Caco-2 (cell line): ENCODE results near the gene KLF7. TPM values are rescaled to one million over a fixed set of nuclear protein-coding genes. Genes with fewer than 3 reads are reported as not detected.

ENCODE experiments used
- BruUV-seq: library from RNA; stranded (reverse); fragments of 400-500 nt; replicated peaks from 2 replicates; lab custom pipeline; 2021; lab: Mats Ljungman, UMichigan
- CTCF ChIA-PET: fragments of 300-600 bp; sonication (Branson Sonifier 250); formaldehyde crosslinking; loops from one replicate; lab custom pipeline; 2022; ENCODE audit warnings: antibody characterized with exemption; lab: Charles Lee
- POLR2A ChIA-PET: fragments of 300-600 bp; sonication (Branson Sonifier 250); formaldehyde crosslinking; loops from one replicate; lab custom pipeline; 2022; ENCODE audit warnings: antibody characterized with exemption; lab: Charles Lee
- DNase-seq, 2 experiments: peaks; one replicate each; pipeline versions ENCODE4 v3.0.0 to v3.0.0-alpha.2; 2020 to 2022
- H3K27me3 ChIP-seq: replicated peaks from 2 replicates; pipeline ENCODE4 v1.6.0; 2011; ENCODE audit warnings: low read length; ENCODE audit not compliant: control insufficient read depth, insufficient read depth
- H3K36me3 ChIP-seq: 2 replicates; pipeline ENCODE4 v1.5.1; 2011; ENCODE audit warnings: low read length; ENCODE audit not compliant: control insufficient read depth, insufficient read depth
- H3K4me1 ChIP-seq: fragments of 250-450 bp; sonication (Bioruptor Pico); 2 replicates; pipeline ENCODE4 v1.5.1; 2020; ENCODE audit warnings: mild to moderate bottlenecking
- H3K4me3 ChIP-seq: 2 replicates; pipeline ENCODE4 v1.5.1; 2011; ENCODE audit warnings: low read depth, mild to moderate bottlenecking, control low read depth, low read length
- H3K9me3 ChIP-seq: fragments of 250-450 bp; sonication (Bioruptor Pico); 2 replicates; pipeline ENCODE4 v1.5.1; 2020; ENCODE audit warnings: mild to moderate bottlenecking, moderate library complexity
- H3K27ac Mint-ChIP-seq: one replicate; pipeline ENCODE4 v1.8.0; 2022; ENCODE audit warnings: mixed read lengths; ENCODE audit not compliant: unreplicated experiment
- H3K27me3 Mint-ChIP-seq: one replicate; pipeline ENCODE4 v1.8.0; 2022; ENCODE audit warnings: mixed read lengths; ENCODE audit not compliant: insufficient read depth, unreplicated experiment
- H3K36me3 Mint-ChIP-seq: one replicate; pipeline ENCODE4 v1.8.0; 2022; ENCODE audit warnings: mild to moderate bottlenecking, mixed read lengths; ENCODE audit not compliant: insufficient read depth, unreplicated experiment
- H3K4me1 Mint-ChIP-seq: one replicate; pipeline ENCODE4 v1.8.0; 2022; ENCODE audit warnings: low read depth, mixed read lengths; ENCODE audit not compliant: unreplicated experiment
- H3K4me3 Mint-ChIP-seq: one replicate; pipeline ENCODE4 v1.8.0; 2022; ENCODE audit warnings: mild to moderate bottlenecking, moderate library complexity, mixed read lengths; ENCODE audit not compliant: unreplicated experiment
- H3K9me3 Mint-ChIP-seq: one replicate; pipeline ENCODE4 v1.8.0; 2022; ENCODE audit warnings: mixed read lengths; ENCODE audit not compliant: unreplicated experiment
- intact Hi-C: fragments of 100-400 bp; cut with micrococcal nuclease; formaldehyde crosslinking; loops from one replicate; pipeline ENCODE4 v1.10.0; 2022; ENCODE audit not compliant: unreplicated experiment
- total RNA-seq: library from RNA; stranded (reverse); gene quantifications from 2 replicates; pipeline ENCODE4 v1.2.3, GENCODE V29; 2022
- TF ChIP-seq, protein P1 (sequence below), 2 experiments: fragments of 200-600 bp in 1 of 2; IDR thresholded peaks; 1 replicate in 1 of 2; 2 replicates in 1 of 2; pipeline versions ENCODE4 v1.5.1 to v1.8.0; 2011 to 2022; ENCODE audit warnings: antibody characterized with exemption in 1 of 2, control low read depth in 1 of 2, inconsistent platforms in 1 of 2, low read depth in 1 of 2, low read length in 1 of 2, mild to moderate bottlenecking in 1 of 2, moderate library complexity in 1 of 2; ENCODE audit not compliant: insufficient read depth in 1 of 2, severe bottlenecking in 1 of 2, unreplicated experiment in 1 of 2

The KLF7 gene
- total RNA-seq, 1 experiment from 2014 or later = 0.36 TPM

DNA sequence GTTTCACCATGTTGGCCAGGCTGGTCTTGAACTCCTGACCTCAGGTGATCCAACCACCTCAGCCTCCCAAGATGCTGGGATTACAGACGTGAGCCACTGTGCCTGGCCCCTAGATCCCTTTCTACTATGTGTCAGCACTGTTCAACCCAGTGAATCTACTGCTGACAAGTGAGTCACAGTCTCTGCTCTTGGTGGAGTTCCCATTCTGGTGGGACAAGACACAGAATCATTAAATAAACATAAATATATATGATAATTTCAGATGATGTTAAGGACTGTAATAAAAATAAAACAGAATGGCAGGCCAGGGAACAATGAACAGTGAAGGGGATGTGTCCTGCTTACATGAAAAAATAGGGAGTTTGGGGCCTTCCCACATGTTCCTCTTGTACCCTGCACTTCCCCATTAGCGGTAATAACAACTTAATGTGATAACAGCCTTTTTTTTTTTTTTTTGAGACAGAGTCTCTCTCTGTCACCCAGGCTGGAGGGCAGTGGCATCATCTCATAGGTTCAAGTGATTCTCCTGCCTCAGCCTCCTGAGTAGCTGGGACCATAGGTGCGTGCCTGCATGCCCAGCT lies 114.3 kb downstream of the KLF7 start:
- ChIA-PET POLR2A (no interaction called here), CTCF (no interaction called here)
- TF ChIP-seq, protein P1, sequence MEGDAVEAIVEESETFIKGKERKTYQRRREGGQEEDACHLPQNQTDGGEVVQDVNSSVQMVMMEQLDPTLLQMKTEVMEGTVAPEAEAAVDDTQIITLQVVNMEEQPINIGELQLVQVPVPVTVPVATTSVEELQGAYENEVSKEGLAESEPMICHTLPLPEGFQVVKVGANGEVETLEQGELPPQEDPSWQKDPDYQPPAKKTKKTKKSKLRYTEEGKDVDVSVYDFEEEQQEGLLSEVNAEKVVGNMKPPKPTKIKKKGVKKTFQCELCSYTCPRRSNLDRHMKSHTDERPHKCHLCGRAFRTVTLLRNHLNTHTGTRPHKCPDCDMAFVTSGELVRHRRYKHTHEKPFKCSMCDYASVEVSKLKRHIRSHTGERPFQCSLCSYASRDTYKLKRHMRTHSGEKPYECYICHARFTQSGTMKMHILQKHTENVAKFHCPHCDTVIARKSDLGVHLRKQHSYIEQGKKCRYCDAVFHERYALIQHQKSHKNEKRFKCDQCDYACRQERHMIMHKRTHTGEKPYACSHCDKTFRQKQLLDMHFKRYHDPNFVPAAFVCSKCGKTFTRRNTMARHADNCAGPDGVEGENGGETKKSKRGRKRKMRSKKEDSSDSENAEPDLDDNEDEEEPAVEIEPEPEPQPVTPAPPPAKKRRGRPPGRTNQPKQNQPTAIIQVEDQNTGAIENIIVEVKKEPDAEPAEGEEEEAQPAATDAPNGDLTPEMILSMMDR (IDR thresholded peaks at IDR 0.05; ENCODE audit: insufficient read depth in 1 of 2, low read depth in 1 of 2, low read length in 1 of 2, severe bottlenecking in 1 of 2, unreplicated experiment in 1 of 2) = no peak
- Histone ChIP-seq H3K27me3 (no peaks in the 10 kb centered on the region), H3K9me3 (no peaks in the 10 kb centered on the region), H3K4me3 (no peak overlapping the region), H3K36me3 (no peaks in the 10 kb centered on the region), H3K4me1 (no peaks in the 10 kb centered on the region)
- Mint-ChIP-seq H3K36me3 (no peaks in the 10 kb centered on the region), H3K4me3 (no peak overlapping the region), H3K4me1 (no peaks in the 10 kb centered on the region), H3K27me3 (peaks cover 5% of the 10 kb centered on the region), H3K27ac (no peak overlapping the region), H3K9me3 (no peaks in the 10 kb centered on the region)
- intact Hi-C loops = no loop called here
- BruUV-seq = no TSS peak
- DNase-seq = no peak

DNA sequence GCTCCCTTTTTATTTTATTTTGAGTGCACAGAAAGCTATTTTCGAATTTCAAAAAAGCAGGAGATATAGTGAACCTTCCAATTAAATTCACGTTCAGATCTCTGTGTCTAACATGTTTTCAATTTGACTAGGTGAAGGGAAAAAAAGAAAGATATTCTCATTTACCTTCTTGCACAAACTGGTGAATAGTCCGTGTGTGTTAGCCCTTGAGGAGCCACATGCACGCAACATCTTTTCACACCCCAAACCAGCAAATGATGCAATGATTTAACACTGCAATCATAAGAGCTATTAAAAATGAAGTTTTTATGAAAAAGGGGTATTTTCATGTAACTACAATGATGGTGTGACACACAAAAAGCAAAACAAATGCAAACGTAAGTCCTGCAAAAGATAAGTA lies 116.6 kb downstream of the KLF7 start:
- intact Hi-C loops = no loop called here
- Histone ChIP-seq H3K36me3 (no peaks in the 10 kb centered on the region), H3K27me3 (no peaks in the 10 kb centered on the region), H3K9me3 (no peaks in the 10 kb centered on the region), H3K4me3 (no peak overlapping the region), H3K4me1 (no peaks in the 10 kb centered on the region)
- peaks cover 6% of the 10 kb centered on the region for H3K27me3 Mint-ChIP-seq
- H3K27ac Mint-ChIP-seq = no peak overlapping the region
- TF ChIP-seq, protein P1 (IDR thresholded peaks at IDR 0.05; ENCODE audit: insufficient read depth in 1 of 2, low read depth in 1 of 2, low read length in 1 of 2, severe bottlenecking in 1 of 2, unreplicated experiment in 1 of 2) = no peak
- no peak for DNase-seq
- ChIA-PET POLR2A (no interaction called here), CTCF (interaction anchor here (0.6 kb wide), 1 partner anchor 26 kb away, joined by 4 read pairs; no protein-coding TSS in a partner anchor)
- H3K4me3 Mint-ChIP-seq = no peak overlapping the region
- BruUV-seq = no TSS peak
- no peaks in the 10 kb centered on the region for H3K4me1 Mint-ChIP-seq
- no peaks in the 10 kb centered on the region for H3K36me3 Mint-ChIP-seq
- peaks cover 9% of the 10 kb centered on the region for H3K9me3 Mint-ChIP-seq

DNA sequence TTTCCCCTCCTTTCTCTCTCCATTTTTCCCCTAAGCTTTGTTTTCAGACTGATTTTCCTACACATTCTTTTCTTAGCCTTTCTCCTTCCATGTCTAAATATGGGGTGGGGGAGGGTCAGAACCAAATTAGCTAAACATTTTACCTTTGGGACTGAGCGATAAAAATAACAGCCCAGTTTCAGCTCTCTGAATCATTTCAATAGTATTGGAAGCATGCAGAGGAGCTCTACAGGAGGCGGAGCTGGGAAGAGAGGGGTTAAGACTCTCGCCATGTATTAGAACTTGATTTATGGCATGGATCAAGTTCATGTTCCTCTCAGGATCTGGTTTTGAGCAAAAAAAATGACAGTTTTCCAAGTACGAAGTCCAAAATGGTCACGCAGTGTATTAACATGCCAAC lies 117.3 kb downstream of the KLF7 start:
- DNase-seq = no peak
- Histone ChIP-seq H3K9me3 (no peaks in the 10 kb centered on the region), H3K36me3 (no peaks in the 10 kb centered on the region), H3K4me1 (no peaks in the 10 kb centered on the region), H3K4me3 (no peak overlapping the region), H3K27me3 (no peaks in the 10 kb centered on the region)
- ChIA-PET CTCF (no interaction called here), POLR2A (no interaction called here)
- Mint-ChIP-seq H3K9me3 (peaks cover 9% of the 10 kb centered on the region), H3K4me1 (no peaks in the 10 kb centered on the region), H3K27me3 (peaks cover 6% of the 10 kb centered on the region), H3K27ac (no peak overlapping the region), H3K36me3 (no peaks in the 10 kb centered on the region), H3K4me3 (no peak overlapping the region)
- no TSS peak for BruUV-seq
- intact Hi-C loops = no loop called here
- TF ChIP-seq, protein P1 (IDR thresholded peaks at IDR 0.05; ENCODE audit: insufficient read depth in 1 of 2, low read depth in 1 of 2, low read length in 1 of 2, severe bottlenecking in 1 of 2, unreplicated experiment in 1 of 2) = no peak
